NT2/D1 (cell line): ENCODE results near the gene DYNC1LI2.

ENCODE experiments used
- SUZ12 ChIP-seq: IDR thresholded peaks from 2 replicates; pipeline ENCODE4 v1.6.1; 2011; ENCODE audit not compliant: insufficient read length, insufficient read depth; ENCODE audit errors: extremely low read depth
- YY1 ChIP-seq: IDR thresholded peaks from 2 replicates; pipeline ENCODE4 v1.6.1; 2011; ENCODE audit not compliant: insufficient read length, insufficient read depth

DNA sequence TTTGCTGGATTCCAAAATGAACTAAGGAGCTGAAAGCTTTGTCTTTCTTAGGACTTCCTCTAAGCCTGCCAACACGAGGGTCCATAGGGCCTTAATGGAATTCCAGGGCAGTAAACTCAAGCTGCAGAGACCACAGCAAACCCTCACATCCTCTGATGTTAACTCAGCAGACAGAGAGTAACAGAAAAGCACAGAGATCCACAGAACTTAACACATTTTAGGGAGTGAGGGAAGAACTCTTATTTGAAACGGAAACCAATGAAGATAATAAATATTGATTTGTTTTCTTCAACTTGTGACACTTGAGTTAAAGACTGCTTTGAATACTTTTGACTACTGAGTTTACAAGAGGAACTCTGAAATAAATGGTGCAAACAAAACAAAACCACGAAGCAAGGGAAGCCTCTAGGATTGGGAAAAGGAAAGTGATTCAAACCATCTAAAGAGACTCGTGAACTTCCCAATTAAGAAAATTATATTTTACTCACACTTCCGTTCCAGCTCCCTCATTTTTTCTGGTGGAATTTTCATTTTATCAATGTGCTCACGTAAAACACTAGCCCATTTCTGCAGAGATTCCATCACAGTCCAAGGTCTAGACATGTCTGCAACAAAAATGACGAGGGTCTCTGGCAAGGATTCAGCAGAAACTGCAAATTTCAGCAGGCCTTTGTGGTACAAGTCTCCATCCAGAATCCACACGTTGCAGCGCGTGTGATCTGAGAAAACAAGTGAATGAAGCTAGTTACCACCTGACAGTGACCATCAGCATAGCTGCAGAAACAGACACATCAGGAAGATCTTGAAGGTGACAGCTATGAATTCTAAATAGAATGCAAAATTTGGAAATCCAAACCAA, 9.2 kb downstream of the DYNC1LI2 start:
- TF ChIP-seq YY1: no peak
- TF ChIP-seq SUZ12: no peak
